Measurements from ENCODE around the gene CHCHD6.

CHCHD6 gene

DNA sequence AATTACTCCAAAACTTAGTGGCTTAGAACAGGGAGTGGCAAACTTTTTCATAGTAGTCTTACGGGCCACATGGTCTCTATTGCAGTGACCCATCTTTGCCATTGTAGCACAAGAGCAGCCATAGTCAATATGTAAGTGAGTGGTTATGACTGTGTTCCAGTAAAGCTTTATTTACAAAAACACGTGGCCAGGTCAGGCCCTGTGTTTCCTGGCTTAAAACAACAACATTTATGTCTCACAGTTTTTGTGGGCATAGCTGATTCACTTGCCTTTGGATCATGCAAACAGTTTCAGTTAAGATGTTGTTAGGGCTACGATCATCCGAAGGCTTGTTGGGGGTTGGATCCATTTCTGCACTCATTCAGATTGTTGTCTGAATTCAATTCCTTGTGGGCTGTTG lies 103.8 kb downstream of the CHCHD6 start:
- no peak for TF ChIP-seq POLR2A (IDR thresholded peaks at IDR 0.05; ENCODE audit: low read length)
- no peak for TF ChIP-seq GATA1 (IDR thresholded peaks at IDR 0.05; ENCODE audit: low read depth, low read length)
- no peak for DNase-seq

DNA sequence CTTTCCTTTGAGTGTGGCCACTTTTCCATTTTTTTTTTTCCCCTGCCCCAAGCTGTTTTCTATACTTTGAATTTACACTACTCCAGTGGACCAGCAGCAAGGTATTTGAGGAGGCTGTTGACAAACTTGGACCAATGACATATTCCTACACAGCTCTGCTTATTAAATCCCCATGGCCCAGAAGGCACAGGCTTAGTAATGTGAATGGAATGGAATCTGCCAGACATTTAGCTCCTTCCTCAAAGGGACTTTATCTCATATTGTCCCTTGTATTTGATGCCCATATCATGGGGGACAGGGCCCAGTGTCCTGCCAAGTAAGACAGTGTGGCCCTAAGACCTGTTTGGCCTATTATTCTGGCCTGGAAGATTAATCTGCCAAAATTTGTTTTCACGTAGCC lies 107.5 kb downstream of the CHCHD6 start:
- DNase-seq = no peak
- TF ChIP-seq GATA1 (IDR thresholded peaks at IDR 0.05; ENCODE audit: low read depth, low read length) = no peak
- TF ChIP-seq POLR2A (IDR thresholded peaks at IDR 0.05; ENCODE audit: low read length) = no peak

DNA sequence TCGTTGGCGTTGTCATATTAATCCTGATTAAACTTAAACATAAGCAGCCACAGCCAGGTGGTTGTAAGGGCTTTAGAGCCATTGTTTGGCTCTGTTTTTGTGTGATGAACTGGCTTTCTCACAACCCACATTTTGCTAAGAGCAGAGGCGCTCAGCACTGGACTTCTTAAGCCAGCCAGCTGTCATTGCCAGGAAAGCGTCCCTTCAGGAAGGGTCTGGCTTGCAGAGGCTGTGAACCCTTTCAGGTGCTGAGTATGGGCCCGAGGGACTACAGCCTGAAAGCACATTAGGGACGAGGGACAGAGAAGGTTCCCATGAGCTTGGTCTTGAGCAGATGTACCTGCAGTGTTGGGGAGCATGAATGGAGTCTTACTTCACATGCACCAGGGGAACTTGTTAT lies 112.3 kb downstream of the CHCHD6 start:
- no peak for TF ChIP-seq POLR2A (IDR thresholded peaks at IDR 0.05; ENCODE audit: low read length)
- TF ChIP-seq GATA1 (IDR thresholded peaks at IDR 0.05; ENCODE audit: low read depth, low read length) = no peak
- no peak for DNase-seq

DNA sequence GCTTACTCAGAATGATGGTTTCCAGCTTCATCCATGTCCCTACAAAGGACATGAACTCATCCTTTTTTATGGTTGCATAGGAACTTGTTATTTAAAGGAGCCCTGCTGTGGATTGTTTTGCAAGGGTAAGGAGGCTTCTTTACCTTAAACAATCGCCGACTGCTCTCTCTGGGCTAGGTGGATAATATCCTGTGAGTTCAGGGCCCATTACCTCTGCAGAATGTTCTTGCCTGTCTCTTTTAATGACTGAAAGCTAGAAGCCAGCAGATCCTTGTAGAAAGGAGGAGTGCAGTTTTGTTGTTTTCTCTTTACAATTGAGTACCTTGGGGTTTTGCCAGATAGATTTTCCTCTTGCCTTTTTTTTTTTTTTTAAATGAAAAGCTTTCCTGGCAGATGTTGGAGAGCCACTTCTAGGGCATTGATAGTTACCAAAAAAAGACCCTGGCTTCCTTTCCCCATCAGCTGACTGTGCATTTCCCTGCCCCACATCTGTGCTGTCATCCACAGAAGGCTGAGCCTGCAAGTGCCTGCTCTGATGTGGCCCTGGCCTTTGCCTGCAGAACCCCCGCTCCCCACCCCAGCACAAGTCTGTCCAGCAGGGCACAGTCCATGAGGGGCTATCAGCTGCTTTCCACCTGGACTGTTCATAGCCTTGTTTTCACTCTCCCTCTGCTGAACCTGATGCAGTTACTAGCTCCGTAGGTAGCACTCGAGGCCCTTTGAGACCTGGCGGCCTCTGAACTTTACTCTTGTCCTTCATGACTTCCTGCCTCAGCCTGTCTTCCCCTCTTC lies 113.1 kb downstream of the CHCHD6 start:
- no peak for DNase-seq
- TF ChIP-seq GATA1 (IDR thresholded peaks at IDR 0.05; ENCODE audit: low read depth, low read length) (no peak), POLR2A (IDR thresholded peaks at IDR 0.05; ENCODE audit: low read length) (no peak)

DNA sequence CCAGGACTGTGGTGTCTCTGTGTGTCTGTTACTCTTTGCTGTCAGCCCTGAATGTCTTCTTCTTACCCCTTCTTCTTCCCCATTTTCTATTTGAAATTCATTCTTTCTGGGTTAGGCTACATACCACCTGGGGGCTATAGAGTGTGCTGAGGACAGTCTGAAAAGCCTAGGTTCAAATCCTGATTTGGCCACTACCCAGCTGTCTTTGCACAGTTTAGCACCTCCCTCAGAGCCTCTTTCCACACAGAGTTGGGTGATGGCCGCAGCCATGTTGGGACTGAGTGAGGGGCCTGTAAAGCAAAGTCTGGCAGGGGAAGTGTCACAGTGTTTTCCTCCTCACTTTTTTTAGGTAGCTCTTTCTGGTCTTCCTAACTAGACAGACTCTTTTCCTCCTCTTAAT lies 113.7 kb downstream of the CHCHD6 start:
- no peak for DNase-seq
- no peak for TF ChIP-seq POLR2A (IDR thresholded peaks at IDR 0.05; ENCODE audit: low read length)
- TF ChIP-seq GATA1 (IDR thresholded peaks at IDR 0.05; ENCODE audit: low read depth, low read length) = no peak

DNA sequence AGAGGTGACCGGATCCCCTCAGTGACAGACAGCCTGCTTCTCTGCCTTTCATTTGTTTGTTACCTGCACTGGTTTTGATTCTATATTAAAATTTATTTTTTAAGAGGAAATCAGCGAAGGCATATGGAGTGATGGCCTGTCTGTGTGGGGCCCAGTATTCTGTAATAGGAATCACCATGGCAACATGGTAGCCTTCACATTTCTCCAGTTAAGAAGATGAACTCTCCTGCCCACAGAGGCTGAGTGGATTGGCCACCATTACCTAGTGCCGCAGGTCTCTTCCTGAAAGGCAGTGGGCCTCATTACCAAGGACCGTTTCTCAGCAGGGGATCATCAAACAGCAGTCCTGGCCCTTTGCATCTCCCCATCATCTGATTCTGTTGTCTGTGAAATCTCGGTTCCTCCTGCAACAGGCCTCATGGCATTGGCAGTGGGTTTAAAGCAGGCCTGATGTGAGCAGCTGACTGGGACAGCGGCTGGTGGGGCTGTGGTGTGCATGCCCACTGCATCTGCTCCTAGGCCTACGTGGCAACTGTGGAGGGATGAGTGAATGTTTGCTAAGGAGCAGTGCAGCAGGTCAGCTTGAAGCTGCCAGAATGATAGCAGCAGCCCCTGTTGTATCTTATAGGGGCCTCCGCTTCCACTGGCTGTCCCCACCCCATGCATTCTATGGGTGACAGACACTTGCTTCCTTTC lies 114.5 kb downstream of the CHCHD6 start:
- TF ChIP-seq GATA1 (IDR thresholded peaks at IDR 0.05; ENCODE audit: low read depth, low read length) = no peak
- no peak for TF ChIP-seq POLR2A (IDR thresholded peaks at IDR 0.05; ENCODE audit: low read length)
- DNase-seq = no peak

DNA sequence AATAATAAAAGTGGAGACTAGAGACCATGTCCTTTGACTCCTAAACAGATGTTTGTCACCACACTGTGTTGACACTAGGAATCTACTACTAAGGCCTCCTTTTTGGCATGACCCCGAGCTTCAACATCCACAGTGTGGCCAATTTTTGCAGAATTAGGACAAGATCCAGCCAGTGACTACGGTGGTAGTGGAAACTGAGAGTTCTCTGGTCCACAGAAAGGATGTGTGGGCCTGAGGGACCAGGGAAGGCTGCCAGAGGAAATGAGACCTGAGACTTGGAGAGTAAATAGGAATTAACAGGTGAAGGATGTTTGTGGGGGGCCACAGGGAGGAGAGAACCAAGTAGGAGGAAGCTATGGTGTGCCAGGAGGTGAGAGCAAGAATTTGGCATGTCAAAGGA lies 122.7 kb downstream of the CHCHD6 start:
- TF ChIP-seq POLR2A (IDR thresholded peaks at IDR 0.05; ENCODE audit: low read length) (no peak), GATA1 (IDR thresholded peaks at IDR 0.05; ENCODE audit: low read depth, low read length) (no peak)
- DNase-seq = no peak

DNA sequence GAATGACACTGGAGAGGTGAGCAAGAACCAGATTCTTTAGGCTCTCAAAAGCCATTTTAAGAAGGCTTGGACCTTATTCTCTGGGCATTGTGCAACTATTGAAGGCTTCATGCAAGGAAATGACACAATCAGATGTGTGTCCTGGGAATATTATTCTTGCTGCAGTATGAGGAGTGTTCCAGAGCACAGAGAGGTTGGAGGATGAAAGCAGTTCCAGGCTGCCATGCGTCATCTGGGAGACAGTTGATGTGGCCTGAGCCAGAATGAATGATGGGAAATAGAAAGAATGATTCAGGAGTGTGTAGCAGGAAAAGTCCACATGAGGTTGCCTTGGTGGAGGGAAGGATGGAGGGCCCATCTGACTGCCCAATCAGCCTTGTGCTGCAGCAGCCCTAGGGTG lies 123.1 kb downstream of the CHCHD6 start:
- no peak for DNase-seq
- no peak for TF ChIP-seq GATA1 (IDR thresholded peaks at IDR 0.05; ENCODE audit: low read depth, low read length)
- TF ChIP-seq POLR2A (IDR thresholded peaks at IDR 0.05; ENCODE audit: low read length) = no peak

DNA sequence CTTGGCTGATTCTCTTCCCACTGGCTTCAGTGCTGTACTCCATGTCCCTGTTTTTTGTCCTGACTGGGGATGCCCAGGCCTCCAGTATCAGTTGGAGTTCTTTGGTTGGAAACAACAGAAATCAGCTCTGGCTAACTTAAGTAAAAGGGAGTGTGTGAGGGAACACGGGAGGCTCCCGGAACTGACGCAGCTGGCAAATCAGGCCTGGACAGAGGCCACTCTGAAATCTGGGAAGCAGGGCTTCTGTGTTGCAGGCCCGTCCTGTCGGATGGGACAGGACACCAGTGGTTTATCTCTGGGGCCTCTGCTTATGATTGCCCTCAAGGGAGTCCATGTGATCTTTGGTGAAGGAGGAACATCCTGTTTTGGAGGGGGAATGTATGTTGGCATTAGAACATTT lies 124.3 kb downstream of the CHCHD6 start:
- DNase-seq = no peak
- TF ChIP-seq GATA1 (IDR thresholded peaks at IDR 0.05; ENCODE audit: low read depth, low read length) = no peak
- TF ChIP-seq POLR2A (IDR thresholded peaks at IDR 0.05; ENCODE audit: low read length) = no peak

DNA sequence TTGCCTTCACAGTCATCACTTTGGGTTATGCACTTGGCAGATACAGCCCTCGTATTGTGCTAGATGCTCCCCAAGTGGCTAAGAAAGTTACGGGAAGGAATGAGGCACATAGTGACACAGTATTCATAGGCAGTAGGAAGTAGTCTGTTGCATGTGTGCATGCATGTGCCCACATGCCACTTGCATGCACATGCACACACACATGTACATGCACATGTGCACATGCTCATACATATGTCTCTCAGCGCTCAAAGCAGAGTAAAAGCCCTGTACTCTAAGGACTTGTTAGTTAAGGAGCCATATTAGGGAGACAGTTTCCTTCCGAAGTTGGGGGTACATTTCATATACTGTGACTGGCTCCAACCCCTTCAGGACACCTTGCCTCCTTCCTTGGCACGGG lies 128.9 kb downstream of the CHCHD6 start:
- no peak for DNase-seq
- TF ChIP-seq POLR2A (IDR thresholded peaks at IDR 0.05; ENCODE audit: low read length) = no peak
- TF ChIP-seq GATA1 (IDR thresholded peaks at IDR 0.05; ENCODE audit: low read depth, low read length) = no peak

DNA sequence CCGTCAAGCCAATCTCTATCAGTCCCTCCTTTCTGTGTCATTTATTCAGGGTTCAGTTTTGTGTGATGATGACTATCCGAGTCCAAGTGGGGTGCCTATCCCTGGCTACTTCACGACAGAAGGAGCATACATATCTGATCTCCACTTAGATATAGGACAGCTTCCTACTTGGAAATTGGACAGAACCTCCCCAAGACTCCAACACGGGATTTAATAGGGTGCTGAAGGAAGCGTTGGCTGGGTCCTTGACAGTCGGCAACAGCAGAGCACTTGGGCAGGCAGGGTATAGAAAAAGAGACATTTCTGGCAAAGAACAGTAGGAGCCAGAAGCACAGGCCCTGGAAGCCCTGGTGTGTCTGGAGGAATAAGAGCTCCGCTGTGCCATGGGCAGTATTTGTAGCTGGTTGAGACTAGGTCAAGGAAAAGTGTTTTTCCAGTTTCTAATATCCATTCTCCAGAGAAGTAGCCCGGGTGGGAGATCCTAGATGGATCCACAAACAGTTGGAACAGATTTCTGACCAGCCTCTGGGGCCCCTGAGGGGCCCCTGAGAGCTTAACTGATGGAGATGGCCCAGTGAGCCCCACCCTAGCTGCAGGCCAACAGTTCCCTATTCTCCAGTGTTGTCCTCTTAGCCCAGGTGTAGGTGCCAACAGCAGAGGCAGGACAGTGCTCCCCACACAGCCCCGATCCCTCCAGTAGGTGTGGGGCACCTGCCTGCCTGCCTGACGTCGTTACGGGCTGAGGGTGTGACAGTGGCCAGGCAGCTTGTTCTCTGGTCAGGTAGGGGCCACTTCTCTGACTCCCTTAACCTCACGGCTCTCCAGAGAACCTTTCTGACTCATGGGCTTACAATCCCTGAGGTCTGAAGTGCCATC lies 130.8 kb downstream of the CHCHD6 start:
- TF ChIP-seq GATA1 (IDR thresholded peaks at IDR 0.05; ENCODE audit: low read depth, low read length) (no peak), POLR2A (IDR thresholded peaks at IDR 0.05; ENCODE audit: low read length) (no peak)
- DNase-seq = no peak

DNA sequence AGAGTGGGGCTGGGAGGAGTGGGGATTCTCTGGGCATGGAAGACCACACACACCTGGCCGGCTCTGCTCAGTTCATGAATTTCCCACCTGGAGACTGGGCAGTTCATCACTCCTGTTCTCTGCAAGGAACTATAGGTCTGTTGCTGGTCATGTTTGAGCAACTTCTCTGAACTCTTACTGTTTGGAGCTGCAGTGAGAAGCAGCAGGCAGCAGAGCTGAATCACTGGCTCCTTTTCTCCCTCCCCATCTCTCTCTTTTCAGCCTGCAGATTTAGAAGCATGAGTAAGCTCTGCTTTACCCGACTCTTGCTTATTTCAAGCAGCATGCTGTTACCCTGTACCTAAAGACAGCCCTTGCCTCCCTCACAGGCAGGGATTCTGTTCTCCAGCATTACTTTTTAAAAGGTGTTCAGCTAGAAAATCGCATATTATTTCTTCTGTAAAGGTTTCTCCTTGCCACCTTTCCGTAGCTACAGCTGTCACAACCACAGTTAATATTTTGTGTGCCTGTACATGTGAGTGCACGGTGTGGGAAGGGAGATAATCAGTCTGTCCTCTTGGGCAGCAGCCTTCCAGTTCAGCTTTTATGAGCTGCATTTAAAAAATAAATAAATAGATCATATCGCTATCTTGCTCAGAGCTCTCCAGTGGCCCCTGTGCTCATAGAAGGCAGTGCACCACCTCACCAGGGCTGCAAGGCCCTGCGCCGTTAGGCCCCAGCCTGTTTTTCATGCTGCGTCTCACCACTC lies 131.6 kb downstream of the CHCHD6 start:
- TF ChIP-seq GATA1 (IDR thresholded peaks at IDR 0.05; ENCODE audit: low read depth, low read length) (no peak), POLR2A (IDR thresholded peaks at IDR 0.05; ENCODE audit: low read length) (no peak)
- DNase-seq = no peak

DNA sequence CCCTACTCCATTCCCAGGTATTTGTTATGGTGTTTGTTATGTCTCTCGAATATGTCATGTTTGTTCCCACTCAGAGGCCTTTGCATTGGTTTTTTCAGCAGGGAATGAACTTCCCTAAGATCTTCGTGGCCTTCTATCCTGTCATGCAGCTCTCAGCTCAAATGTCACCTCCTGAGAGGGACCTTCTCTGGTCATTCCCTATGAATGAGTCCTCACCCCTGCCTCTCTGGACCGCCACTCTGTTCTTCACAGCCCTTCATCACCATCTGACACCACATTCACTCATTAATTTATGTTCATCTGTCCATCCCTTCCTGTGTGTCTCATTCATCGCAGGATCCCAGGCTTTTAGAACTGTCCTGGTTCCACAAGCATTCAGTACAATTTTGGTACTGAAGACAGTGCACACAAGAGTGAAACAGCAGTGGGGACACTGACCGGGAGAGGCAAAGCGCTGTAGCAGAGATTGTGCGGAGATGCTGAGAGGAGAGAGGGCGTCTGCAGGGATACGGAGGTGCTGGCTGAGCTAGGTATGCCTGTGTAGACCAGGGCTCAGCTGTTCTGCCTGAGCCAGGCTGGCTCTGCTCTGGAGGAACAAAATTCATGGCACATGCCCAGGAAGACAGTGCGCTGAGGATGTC lies 132.3 kb downstream of the CHCHD6 start:
- DNase-seq = no peak
- TF ChIP-seq GATA1 (IDR thresholded peaks at IDR 0.05; ENCODE audit: low read depth, low read length) = no peak
- TF ChIP-seq POLR2A (IDR thresholded peaks at IDR 0.05; ENCODE audit: low read length) = no peak

Data from erythroblast (primary cell).